Colon (tissue), 2 donors: ENCODE data around the gene KIAA1958.

Experiments
- FAIRE-seq: peaks from 2 replicates; lab custom pipeline; 2012; peaks lifted over from hg19 to GRCh38; lab: Jason Lieb, UNC
- donor health status: control.
- donor health status: control.

The KIAA1958 gene, protein sequence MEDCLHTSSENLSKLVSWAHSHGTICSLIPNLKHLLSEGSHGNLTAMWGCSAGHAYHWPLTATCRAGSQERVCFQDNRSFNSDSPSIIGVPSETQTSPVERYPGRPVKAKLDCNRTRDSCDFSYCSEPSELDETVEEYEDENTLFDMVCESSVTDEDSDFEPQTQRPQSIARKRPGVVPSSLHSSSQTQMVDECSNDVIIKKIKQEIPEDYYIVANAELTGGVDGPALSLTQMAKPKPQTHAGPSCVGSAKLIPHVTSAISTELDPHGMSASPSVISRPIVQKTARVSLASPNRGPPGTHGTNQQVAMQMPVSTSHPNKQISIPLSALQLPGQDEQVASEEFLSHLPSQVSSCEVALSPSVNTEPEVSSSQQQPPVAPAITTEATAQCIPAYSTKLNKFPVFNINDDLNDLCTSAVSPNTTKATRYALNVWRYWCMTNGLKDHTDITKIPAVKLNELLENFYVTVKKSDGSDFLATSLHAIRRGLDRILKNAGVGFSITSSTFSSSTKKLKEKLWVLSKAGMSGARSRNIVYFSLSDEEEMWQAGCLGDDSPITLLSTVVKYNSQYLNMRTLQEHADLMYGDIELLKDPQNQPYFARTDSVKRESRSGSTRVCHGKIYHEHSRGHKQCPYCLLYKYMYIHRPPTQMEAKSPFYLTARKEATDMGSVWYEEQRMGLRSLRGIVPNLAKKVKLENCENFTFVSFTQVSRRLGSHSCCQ

GRCh38 chr9:112486221-112487007, at the start of gene KIAA1958:
Gene KIAA1958 (plus strand): TSS chr9:112486827. CDS start chr9:112574081, 87,254 bp downstream.
- FAIRE-seq = no peak

- no peak for FAIRE-seq
Measured at GRCh38 chr9:112437406-112437805, 49.2 kb upstream of the KIAA1958 start.

DNA sequence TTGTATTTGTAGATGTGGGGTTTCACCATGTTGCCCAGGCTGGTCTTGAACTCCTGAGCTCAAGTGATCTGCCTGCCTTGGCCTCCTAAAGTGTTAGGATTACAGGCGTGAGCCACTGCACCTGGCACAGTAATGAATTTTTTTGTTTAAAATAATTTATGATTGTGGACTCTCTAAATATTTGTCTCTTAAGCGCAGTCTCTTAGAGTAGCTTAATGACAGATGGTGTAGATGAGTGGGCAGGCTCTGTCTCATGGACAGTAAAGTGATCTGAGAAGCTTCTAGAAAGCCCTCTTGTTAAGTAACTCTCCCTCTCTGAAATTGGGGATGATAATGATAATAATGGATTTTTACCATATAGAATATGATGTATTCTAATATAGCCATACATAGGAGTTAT, 47.5 kb upstream of the KIAA1958 start:
- no peak for FAIRE-seq

DNA sequence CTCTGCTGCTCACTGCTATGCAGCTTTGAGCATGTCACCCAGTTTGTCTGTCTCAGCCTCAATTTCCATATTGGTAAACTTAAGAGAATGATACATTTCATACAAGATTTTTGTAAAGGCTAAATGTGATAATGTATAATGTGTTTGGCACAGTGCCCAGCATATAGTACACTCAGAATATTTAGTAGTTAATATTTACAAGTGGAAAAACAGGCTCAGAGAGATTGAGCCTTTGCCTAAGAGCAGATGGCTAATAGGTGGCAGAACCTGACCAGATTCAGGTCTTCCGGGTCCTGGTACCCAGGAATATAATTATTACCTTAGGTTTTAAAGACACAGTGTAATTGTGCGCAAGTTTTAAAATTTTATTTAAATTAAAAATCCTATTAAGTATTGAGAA, 46.8 kb upstream of the KIAA1958 start:
- FAIRE-seq = no peak

GRCh38 chr9:112443200-112443599, 43.4 kb upstream of the KIAA1958 start:
- FAIRE-seq = no peak

DNA sequence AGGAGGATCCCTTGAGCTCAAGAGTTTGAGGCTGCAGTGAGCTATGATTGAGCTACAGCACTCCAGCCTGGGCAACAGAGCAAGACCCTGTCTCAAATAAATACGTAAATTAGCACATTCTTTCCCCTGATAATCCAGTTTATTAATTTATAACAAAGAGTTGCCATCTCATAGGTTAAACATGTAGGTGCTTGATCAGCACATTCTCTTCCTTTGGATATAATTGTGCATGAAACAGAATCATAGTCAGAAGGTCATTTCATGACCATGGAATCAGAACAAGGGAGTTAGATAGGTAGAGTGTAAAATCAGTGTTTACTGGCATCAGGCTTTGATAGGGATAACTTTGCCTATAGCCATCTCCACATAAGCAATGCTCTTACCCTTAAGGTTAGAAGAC, 43.0 kb upstream of the KIAA1958 start:
- no peak for FAIRE-seq

DNA sequence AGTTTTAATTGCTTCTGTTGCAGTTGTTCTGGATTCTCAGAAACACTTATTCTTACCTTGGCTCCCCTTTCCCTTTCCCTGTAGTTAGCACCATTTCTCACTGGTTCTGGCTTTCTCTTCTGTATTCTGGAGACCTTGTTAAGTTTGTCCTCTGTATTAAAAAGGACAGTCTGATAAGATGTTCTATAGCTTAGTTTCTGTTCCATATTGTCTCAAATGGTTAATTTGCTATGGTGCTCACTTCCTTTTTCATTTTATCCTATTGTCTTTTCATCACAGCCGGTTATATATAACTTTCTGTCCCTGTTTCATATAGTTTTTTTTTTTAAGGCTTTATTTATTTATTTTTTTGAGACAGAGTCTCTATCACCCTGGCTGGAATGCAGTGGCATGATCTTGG, 41.4 kb upstream of the KIAA1958 start:
- FAIRE-seq = no peak

GRCh38 chr9:112446080-112446479, 40.5 kb upstream of the KIAA1958 start:
- no peak for FAIRE-seq

DNA sequence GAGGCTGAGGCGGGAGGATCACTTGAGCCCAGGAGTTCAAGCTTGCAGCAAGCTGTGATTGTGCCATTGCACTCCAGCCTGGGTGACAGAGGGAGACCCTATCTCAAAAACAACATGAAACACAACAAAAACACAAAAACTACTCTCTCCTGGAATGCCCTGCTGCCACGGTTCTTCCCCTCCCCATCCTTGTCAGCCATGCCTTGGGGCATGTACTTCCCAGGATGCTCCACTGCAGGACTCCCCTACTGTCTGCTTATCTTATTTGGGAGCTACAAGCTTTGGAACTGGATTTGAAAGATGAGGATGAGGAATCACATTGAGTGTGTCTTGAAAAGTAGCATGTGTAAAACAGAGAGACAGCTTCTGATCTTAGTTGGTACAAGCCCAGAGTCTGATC, 40.1 kb upstream of the KIAA1958 start:
- FAIRE-seq = no peak

DNA sequence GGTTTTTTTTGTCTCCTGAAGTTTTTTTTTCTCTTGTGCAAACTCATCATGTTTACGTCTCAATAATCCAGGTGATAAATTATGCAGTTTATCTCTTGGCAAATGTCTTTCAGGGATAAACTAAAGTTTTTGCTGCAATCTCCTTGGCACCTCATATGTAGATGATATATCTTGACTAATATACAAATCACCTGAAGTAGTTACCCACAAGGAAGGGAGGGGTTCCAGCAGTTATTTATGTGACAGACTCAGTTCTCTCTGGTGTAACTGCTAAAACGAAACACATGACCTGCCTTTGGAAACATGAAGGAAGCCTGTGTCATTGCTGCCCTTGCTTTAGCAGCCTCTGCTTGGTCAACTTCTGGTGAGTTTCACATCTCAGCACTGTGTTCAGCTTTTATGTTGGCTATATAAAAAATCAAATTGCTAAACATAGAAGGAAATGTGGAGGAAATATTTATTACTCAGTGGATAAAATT, 39.3 kb upstream of the KIAA1958 start:
- no peak for FAIRE-seq

- FAIRE-seq = no peak
Measured at GRCh38 chr9:112462855-112463254, 23.8 kb upstream of the KIAA1958 start.

- FAIRE-seq = no peak
Measured at GRCh38 chr9:112465352-112465751, 21.3 kb upstream of the KIAA1958 start.

DNA sequence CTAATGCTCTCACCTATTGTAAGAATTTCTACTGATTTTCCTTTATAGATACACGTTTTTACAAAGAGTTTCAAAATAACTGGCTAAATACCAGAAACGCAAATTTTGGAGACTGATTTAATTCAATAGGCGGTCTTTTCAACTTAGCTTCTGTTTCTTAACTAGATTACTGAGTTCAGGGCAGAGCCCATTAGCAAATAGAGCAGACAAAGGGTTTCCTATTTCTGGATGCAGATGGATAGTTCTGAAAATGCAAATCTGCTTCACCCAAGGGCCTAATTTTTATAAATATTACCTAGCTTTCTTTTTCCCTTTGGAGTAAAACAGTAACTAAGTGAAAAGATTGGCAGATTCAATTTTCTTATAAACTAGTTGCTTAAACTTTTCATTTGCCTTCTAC, 13.6 kb upstream of the KIAA1958 start:
- FAIRE-seq = no peak

GRCh38 chr9:112473986-112474385, 12.6 kb upstream of the KIAA1958 start:
- no peak for FAIRE-seq

DNA sequence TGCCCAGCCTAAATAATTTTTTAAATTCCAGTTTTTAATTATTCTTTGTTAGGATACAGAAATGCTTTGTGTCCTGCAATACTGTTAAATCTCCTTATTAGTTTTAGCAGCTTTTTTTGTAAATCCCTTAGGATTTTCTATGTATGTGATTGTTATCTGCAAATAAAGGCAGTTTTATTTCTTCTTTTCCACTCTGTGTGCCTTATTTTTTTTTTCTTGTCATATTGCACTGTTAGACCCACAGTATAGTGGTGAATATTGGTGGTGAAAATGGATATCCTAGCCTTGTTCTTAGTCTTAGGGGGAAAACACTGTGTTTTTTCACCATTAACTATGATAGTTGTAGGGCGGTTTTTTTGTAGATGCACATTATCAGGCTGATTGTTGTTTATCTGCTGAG, 11.3 kb upstream of the KIAA1958 start:
- FAIRE-seq = no peak

- no peak for FAIRE-seq
Measured at GRCh38 chr9:112477330-112477729, 9.3 kb upstream of the KIAA1958 start.

DNA sequence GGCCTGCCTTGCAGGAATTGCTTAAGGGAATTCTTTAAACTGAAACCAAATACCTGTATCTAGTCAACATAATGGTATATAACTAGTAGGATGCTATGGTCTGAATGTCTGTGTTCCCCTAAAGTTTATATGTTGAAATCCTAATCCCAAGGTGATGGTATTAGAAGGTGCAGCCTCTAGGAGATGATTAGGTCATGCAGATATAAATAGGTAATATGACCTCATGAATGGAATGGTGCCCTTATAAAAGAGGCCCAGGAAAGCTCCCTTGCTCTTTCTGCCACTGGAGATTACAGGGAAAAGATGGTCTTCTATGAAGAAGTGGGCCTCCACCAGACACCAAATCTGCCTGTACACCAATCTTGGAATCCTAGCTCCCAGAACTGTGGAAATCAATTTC, 7.4 kb upstream of the KIAA1958 start:
- FAIRE-seq = no peak

DNA sequence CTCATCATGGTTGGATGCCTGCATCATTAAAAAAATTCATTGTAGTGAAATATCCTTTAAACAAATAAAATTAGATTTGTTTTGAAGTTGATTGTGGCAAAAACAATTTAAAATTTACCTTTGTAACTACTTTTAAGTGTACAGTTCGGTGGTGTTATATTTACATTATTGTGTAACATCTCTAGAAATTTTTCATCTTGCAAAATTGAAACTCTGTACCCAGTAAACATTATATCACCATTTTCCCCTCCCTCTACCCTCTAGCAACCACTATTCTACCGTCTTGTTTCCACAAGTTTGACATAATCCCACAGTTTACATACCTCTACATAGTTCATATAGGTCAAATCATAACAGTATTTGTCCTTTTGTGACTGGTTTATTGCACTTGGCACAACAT, 2.0 kb upstream of the KIAA1958 start:
- no peak for FAIRE-seq

DNA sequence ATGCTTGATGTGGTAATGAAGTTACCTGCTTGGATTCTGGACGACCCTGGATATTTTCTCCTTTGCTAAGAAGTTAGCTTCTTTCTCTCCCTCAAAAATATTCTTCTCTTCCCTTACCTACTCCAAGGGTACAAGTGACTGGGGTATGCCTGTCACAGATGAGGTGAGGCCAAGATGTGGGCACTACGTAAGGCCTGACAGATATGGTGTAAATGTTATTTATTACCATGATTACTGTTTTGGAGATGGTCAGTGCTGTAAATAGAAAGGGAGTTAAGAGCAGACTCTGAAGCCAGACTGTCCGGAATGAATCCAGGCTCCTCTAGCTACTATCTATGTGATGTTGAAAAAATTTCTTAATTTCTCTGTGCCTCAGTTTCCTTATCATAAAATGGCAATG, 1.1 kb upstream of the KIAA1958 start:
- FAIRE-seq = no peak

DNA sequence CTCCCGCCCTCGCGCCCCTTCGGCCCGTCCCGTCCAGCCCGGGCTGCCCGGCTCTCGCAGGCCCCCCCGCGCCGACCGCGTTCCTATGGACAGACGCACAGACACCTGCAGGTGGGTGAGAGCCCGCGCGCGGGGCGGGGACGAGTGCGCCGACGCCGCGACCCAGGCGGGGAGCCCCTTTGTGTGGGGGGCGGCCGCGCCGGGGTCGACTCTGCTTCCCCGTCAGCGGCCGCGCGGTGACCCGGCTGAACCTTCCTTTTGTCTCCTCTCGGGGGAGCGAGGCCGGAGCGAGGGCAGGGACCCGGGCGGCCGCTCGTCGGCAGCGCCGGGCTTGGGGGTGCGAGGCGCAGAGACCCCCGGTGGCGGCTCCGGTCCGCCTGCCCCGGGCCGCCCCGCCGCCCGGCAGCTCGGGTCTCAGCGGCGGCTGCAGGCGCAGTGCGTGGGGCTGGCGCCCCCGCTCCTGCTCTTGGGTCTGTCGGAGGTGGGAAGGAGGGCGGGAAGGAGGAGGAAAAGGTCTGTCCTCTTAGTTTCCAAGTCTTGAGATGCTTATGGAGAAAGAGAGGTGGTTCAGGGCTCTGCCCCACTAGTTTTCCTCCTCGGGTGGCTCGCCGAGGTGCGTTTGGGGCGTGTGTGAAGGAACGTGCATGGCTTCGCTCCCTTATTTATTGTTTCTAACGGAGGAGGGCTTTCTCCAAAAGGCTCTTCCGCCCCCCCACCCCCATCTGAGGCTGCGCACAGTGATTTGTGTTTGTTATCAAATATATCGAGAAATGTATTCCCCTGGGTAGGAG, 576 bp downstream of the KIAA1958 start:
- no peak for FAIRE-seq

DNA sequence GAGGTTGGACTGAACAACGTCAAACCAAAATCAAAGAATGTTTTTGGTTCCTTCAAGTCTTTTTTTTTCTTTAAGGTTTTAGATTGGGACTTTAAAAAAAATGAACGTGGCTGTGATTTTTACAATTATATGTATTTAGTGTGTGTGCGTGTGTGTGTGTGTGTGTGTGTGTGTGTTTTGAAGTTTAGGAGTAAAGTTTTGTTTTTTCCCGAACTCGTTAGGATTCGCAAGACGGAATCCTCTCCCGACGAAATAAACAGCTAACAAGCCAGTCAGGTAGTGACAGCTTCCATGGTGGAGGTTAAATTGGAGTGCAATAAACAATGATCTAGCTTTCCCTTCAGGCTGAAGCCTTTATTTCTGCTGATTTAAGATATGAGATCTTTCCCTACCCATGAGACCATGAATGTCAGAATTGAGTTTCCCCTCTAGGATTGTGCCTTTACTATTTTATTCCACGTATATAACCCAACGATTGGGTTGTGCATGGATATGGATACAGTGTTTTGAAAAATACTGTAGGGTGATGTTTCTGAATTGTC, 1.2 kb downstream of the KIAA1958 start:
- no peak for FAIRE-seq
